H9 (cell line): ENCODE data around the gene MAP3K5. TPM values are rescaled to one million over a fixed set of nuclear protein-coding genes. Genes with fewer than 3 reads are reported as not detected.

Experiments used
- DNase-seq: peaks from one replicate; pipeline ENCODE4 v3.0.0-alpha.2; 2017
- H2AFZ ChIP-seq: one replicate; pipeline ENCODE4 v1.6.1; 2013; ENCODE audit warnings: mild to moderate bottlenecking, low read length, control low read depth, moderate library complexity
- H2AK5ac ChIP-seq: 2 replicates; pipeline ENCODE4 v1.6.1; 2013; ENCODE audit warnings: low read length, control low read depth, mixed read lengths; ENCODE audit not compliant: insufficient read length
- H2BK120ac ChIP-seq: one replicate; pipeline ENCODE4 v1.6.1; 2013; ENCODE audit warnings: low read depth, mild to moderate bottlenecking, low read length, control low read depth, inconsistent platforms; ENCODE audit not compliant: poor library complexity, severe bottlenecking
- H2BK12ac ChIP-seq: 2 replicates; pipeline ENCODE4 v1.6.1; 2013; ENCODE audit warnings: low read length, control low read depth, mixed read lengths, low read depth; ENCODE audit not compliant: insufficient read length
- H2BK15ac ChIP-seq: 2 replicates; pipeline ENCODE4 v1.6.1; 2013; ENCODE audit warnings: low read depth, low read length, control low read depth
- H2BK20ac ChIP-seq: one replicate; pipeline ENCODE4 v1.6.1; 2013; ENCODE audit warnings: low read depth, mild to moderate bottlenecking, low read length, control low read depth, inconsistent platforms; ENCODE audit not compliant: poor library complexity, severe bottlenecking
- H2BK5ac ChIP-seq: 2 replicates; pipeline ENCODE4 v1.6.1; 2013; ENCODE audit warnings: low read length, control low read depth, mixed read lengths; ENCODE audit not compliant: insufficient read length
- H3K14ac ChIP-seq: 2 replicates; pipeline ENCODE4 v1.6.1; 2013; ENCODE audit warnings: low read length, control low read depth; ENCODE audit not compliant: insufficient read depth
- H3K18ac ChIP-seq: 2 replicates; pipeline ENCODE4 v1.6.1; 2013; ENCODE audit warnings: low read depth, mild to moderate bottlenecking, mixed read lengths, low read length, control low read depth; ENCODE audit not compliant: insufficient read length
- H3K23ac ChIP-seq: 2 replicates; pipeline ENCODE4 v1.6.1; 2013; ENCODE audit warnings: low read length, control low read depth, mixed read lengths, low read depth; ENCODE audit not compliant: insufficient read length
- H3K23me2 ChIP-seq: 2 replicates; pipeline ENCODE4 v1.6.1; 2013; ENCODE audit warnings: low read depth, mild to moderate bottlenecking, mixed read lengths, low read length, control low read depth; ENCODE audit not compliant: insufficient read length, poor library complexity, severe bottlenecking
- H3K27ac ChIP-seq: 2 replicates; pipeline ENCODE4 v1.5.1; 2013; ENCODE audit warnings: low read length, control low read depth, mixed read lengths, low read depth; ENCODE audit not compliant: insufficient read length
- H3K27me3 ChIP-seq: 2 replicates; pipeline ENCODE4 v1.6.1; 2013; ENCODE audit warnings: low read length, control low read depth, inconsistent platforms; ENCODE audit not compliant: insufficient read depth
- H3K4ac ChIP-seq: 2 replicates; pipeline ENCODE4 v1.6.1; 2013; ENCODE audit warnings: low read depth, mild to moderate bottlenecking, control low read depth, inconsistent platforms, low read length, moderate library complexity
- H3K4me1 ChIP-seq: 2 replicates; pipeline ENCODE4 v1.6.1; 2013; ENCODE audit warnings: low read length, control low read depth, inconsistent platforms; ENCODE audit not compliant: insufficient read depth
- H3K4me2 ChIP-seq: 2 replicates; pipeline ENCODE4 v1.6.1; 2013; ENCODE audit warnings: low read length, control low read depth, mixed read lengths; ENCODE audit not compliant: insufficient read length, insufficient read depth
- H3K56ac ChIP-seq: 2 replicates; pipeline ENCODE4 v1.6.1; 2013; ENCODE audit warnings: low read depth, mild to moderate bottlenecking, mixed read lengths, low read length, control low read depth; ENCODE audit not compliant: insufficient read length
- H3K79me1 ChIP-seq: 2 replicates; pipeline ENCODE4 v1.6.1; 2013; ENCODE audit warnings: low read depth, mild to moderate bottlenecking, moderate library complexity, low read length, control low read depth, inconsistent platforms; ENCODE audit not compliant: insufficient read depth, poor library complexity, severe bottlenecking
- H3K79me2 ChIP-seq: 2 replicates; pipeline ENCODE4 v1.6.1; 2013; ENCODE audit warnings: low read length, control low read depth, inconsistent platforms; ENCODE audit not compliant: insufficient read depth
- H3K9ac ChIP-seq: 2 replicates; pipeline ENCODE4 v1.6.1; 2013; ENCODE audit warnings: low read length, control low read depth, mixed read lengths; ENCODE audit not compliant: insufficient read length; ENCODE audit errors: extremely low read depth
- H3K9me3 ChIP-seq: one replicate; pipeline ENCODE4 v1.6.1; 2013; ENCODE audit warnings: low read depth, low read length, inconsistent platforms; ENCODE audit not compliant: control insufficient read depth
- H3T11ph ChIP-seq: one replicate; pipeline ENCODE4 v1.6.1; 2013; ENCODE audit warnings: mild to moderate bottlenecking, low read length, control low read depth, inconsistent platforms
- H4K20me1 ChIP-seq: one replicate; pipeline ENCODE4 v1.6.1; 2013; ENCODE audit not compliant: control insufficient read depth, insufficient read length, insufficient read depth
- H4K5ac ChIP-seq: 2 replicates; pipeline ENCODE4 v1.6.1; 2013; ENCODE audit warnings: low read depth, mild to moderate bottlenecking, mixed read lengths, low read length, control low read depth; ENCODE audit not compliant: insufficient read length
- H4K8ac ChIP-seq: replicated peaks from 2 replicates; pipeline ENCODE4 v1.6.1; 2013; ENCODE audit warnings: low read length, control low read depth, mixed read lengths, low read depth; ENCODE audit not compliant: insufficient read length
- H4K91ac ChIP-seq: 2 replicates; pipeline ENCODE4 v1.6.1; 2013; ENCODE audit warnings: low read depth, mild to moderate bottlenecking, moderate library complexity, mixed read lengths, low read length, control low read depth; ENCODE audit not compliant: insufficient read length
- H3K27ac Mint-ChIP-seq, 3 experiments: 2 replicates in 2 of 3; 3 replicates in 1 of 3; pipeline ENCODE4 v1.8.0; 2020 to 2021; ENCODE audit warnings: mixed read lengths in 3 of 3, mild to moderate bottlenecking in 1 of 3, moderate library complexity in 1 of 3
- H3K27me3 Mint-ChIP-seq: 2 replicates; pipeline ENCODE4 v1.8.0; 2021; ENCODE audit warnings: low read depth, mild to moderate bottlenecking, moderate library complexity, mixed read lengths
- H3K36me3 Mint-ChIP-seq, 3 experiments: 2 replicates in 2 of 3; 3 replicates in 1 of 3; pipeline ENCODE4 v1.8.0; 2020 to 2021; ENCODE audit warnings: low read depth in 3 of 3, mixed read lengths in 3 of 3; ENCODE audit not compliant: insufficient read depth in 1 of 3
- H3K4me1 Mint-ChIP-seq, 2 experiments: 2 replicates each; pipeline ENCODE4 v1.8.0; 2020; ENCODE audit warnings: mixed read lengths in 2 of 2
- H3K4me3 Mint-ChIP-seq, 2 experiments: 2 replicates in 1 of 2; 3 replicates in 1 of 2; pipeline ENCODE4 v1.8.0; 2020 to 2021; ENCODE audit warnings: mild to moderate bottlenecking in 2 of 2, mixed read lengths in 2 of 2, moderate library complexity in 1 of 2
- H3K9me3 Mint-ChIP-seq, 2 experiments: 2 replicates in 1 of 2; 3 replicates in 1 of 2; pipeline ENCODE4 v1.8.0; 2020; ENCODE audit warnings: mild to moderate bottlenecking in 2 of 2, mixed read lengths in 2 of 2, moderate library complexity in 1 of 2
- WGBS: extraction: QIAGEN DNeasy Blood & Tissue Kit; methylation state at CpG from one replicate; pipeline ENCODE4 v1.1.7; 2013; ENCODE audit warnings: missing lambda C conversion rate, low lambda C conversion rate, mixed read lengths; ENCODE audit not compliant: insufficient read length; ENCODE audit errors: extremely low coverage; 5-methylcytosine and 5-hydroxymethylcytosine counted together
- total RNA-seq: library from RNA; stranded (reverse); gene quantifications from 2 replicates; pipeline ENCODE4 v1.2.1, GENCODE V29; 2021
- TF ChIP-seq, protein P1 (sequence below): fragments of 200-600 bp; sonication (generic); conservative IDR thresholded peaks from 3 replicates; pipeline ENCODE4 v1.8.0; 2021; ENCODE audit warnings: antibody characterized with exemption, mild to moderate bottlenecking

MAP3K5 gene
- total RNA-seq, 1 experiment from 2014 or later = 1.6 TPM

DNA sequence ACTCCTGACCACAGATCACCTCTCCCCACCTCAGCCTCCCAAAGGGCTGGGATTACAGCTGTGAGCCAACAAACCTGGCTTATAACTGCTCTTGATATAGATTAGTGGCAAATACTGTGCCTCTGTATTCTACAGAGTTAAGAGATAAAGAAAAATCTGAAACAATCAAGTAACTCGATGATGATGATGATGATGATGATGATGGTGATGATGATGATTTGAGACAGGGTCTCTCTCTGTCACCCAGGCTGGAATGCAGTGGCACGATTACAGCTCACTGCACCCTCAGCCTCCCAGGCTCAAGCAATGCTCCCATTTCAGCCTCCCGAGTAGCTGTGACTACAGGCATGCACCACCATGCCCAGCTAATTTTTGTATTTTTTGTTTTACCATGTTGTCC, 175.8 kb downstream of the MAP3K5 start:
- no peak overlapping the region for H3K4ac ChIP-seq
- H3K79me2 ChIP-seq = no peaks in the 10 kb centered on the region
- no peak overlapping the region for H3K27ac ChIP-seq
- H3K4me1 ChIP-seq = peaks cover 3% of the 10 kb centered on the region
- no peak overlapping the region for H3K18ac ChIP-seq
- Mint-ChIP-seq H3K9me3 (no peaks in the 10 kb centered on the region), H3K36me3 (no peaks in the 10 kb centered on the region), H3K27ac (no peak overlapping the region), H3K4me1 (peaks cover 53 to 55% of the 10 kb centered on the region in 2 experiments), H3K27me3 (no peaks in the 10 kb centered on the region; the same call in 1 of the 2 replicates), H3K4me3 (no peak overlapping the region)
- H3K9ac ChIP-seq = no peak overlapping the region
- H2BK120ac ChIP-seq = no peak overlapping the region
- no peak overlapping the region for H3K56ac ChIP-seq
- no peaks in the 10 kb centered on the region for H4K20me1 ChIP-seq
- H3K27me3 ChIP-seq = no peaks in the 10 kb centered on the region
- no peak overlapping the region for H2BK5ac ChIP-seq
- no peak overlapping the region for H3K14ac ChIP-seq
- H4K8ac ChIP-seq = no peak overlapping the region
- no peak overlapping the region for H2BK15ac ChIP-seq
- no peak for DNase-seq
- no peak overlapping the region for H2AK5ac ChIP-seq
- H4K91ac ChIP-seq = no peak overlapping the region
- H2BK12ac ChIP-seq = no peak overlapping the region
- H4K5ac ChIP-seq = no peak overlapping the region
- no peaks in the 10 kb centered on the region for H3K9me3 ChIP-seq
- no peak overlapping the region for H2BK20ac ChIP-seq
- no peak overlapping the region for H2AFZ ChIP-seq
- H3K23ac ChIP-seq = no peak overlapping the region
- H3K4me2 ChIP-seq = no peak overlapping the region
- WGBS = no CpG with 5 or more reads among the region's 3 CpGs
- no peak overlapping the region for H3T11ph ChIP-seq
- H3K79me1 ChIP-seq = no peaks in the 10 kb centered on the region
- H3K23me2 ChIP-seq = no peaks in the 10 kb centered on the region
- TF ChIP-seq, protein P1, sequence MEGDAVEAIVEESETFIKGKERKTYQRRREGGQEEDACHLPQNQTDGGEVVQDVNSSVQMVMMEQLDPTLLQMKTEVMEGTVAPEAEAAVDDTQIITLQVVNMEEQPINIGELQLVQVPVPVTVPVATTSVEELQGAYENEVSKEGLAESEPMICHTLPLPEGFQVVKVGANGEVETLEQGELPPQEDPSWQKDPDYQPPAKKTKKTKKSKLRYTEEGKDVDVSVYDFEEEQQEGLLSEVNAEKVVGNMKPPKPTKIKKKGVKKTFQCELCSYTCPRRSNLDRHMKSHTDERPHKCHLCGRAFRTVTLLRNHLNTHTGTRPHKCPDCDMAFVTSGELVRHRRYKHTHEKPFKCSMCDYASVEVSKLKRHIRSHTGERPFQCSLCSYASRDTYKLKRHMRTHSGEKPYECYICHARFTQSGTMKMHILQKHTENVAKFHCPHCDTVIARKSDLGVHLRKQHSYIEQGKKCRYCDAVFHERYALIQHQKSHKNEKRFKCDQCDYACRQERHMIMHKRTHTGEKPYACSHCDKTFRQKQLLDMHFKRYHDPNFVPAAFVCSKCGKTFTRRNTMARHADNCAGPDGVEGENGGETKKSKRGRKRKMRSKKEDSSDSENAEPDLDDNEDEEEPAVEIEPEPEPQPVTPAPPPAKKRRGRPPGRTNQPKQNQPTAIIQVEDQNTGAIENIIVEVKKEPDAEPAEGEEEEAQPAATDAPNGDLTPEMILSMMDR = no peak
